Effector memory CD4-positive, alpha-beta T cell (primary cell): ENCODE data around the gene THOC6.

ENCODE experiments used
- DNase-seq, 3 donors: peaks; one replicate each; pipeline ENCODE4 v3.0.0-alpha.2; 2020
- H3K27ac ChIP-seq: 2 replicates; pipeline ENCODE4 v1.7.0; 2013; ENCODE audit warnings: mild to moderate bottlenecking, low read length, moderate library complexity; ENCODE audit not compliant: insufficient read depth, poor library complexity, severe bottlenecking
- H3K27me3 ChIP-seq: replicated peaks from 2 replicates; pipeline ENCODE4 v1.7.0; 2013; ENCODE audit warnings: mild to moderate bottlenecking, low read length; ENCODE audit not compliant: insufficient read depth, control insufficient read depth, poor library complexity, severe bottlenecking
- H3K36me3 ChIP-seq: 2 replicates; pipeline ENCODE4 v1.7.0; 2013; ENCODE audit warnings: mild to moderate bottlenecking, low read length, moderate library complexity; ENCODE audit not compliant: control insufficient read depth, insufficient read depth
- H3K4me1 ChIP-seq: 2 replicates; pipeline ENCODE4 v1.7.0; 2013; ENCODE audit warnings: low read length, mild to moderate bottlenecking; ENCODE audit not compliant: control insufficient read depth, insufficient read depth, poor library complexity, severe bottlenecking
- H3K4me3 ChIP-seq: 2 replicates; pipeline ENCODE4 v1.7.0; 2013; ENCODE audit warnings: low read length, low read depth, mild to moderate bottlenecking; ENCODE audit not compliant: insufficient read depth, poor library complexity, severe bottlenecking
- H3K9me3 ChIP-seq: 2 replicates; pipeline ENCODE4 v1.7.0; 2013; ENCODE audit warnings: mild to moderate bottlenecking, low read length, moderate library complexity; ENCODE audit not compliant: control insufficient read depth

The THOC6 gene

DNA sequence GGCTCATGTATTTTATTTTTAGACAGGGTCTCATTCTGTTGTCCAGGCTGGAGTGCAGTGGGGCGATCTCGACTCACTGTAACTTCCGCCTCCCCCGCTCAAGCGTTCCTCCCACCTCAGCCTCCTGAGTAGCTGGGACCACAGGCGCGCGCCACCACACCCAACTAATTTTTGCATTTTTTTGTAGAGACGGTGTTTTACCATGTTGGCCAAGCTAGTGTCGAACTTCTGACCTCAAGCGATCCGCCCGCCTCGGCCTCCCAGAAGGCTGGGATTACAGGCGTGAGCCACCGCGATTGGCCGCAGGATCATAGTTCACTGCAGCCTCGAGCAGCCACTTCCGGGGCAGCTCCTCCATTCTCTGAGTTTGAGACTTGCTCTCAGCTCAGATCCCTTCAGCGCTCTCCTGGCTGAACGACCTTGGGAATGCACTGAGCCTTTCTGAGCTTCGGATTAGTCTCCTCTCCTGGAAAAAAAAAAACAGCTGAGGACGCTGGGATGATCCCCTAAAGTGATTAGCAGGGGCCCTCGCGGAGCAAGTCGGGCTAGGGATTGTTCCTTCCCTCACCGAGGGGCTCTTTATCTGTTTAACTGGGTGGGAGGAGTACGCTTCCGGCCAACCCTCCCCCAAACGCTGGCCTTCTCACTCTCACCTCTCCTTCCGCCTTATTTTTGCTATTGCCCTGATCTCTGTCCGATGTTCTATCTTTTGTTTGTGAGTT is 42.5 kb upstream of the THOC6 start:
- H3K9me3 ChIP-seq, result no peaks in the 10 kb centered on the region
- no peaks in the 10 kb centered on the region for H3K27me3 ChIP-seq
- H3K27ac ChIP-seq, result peak overlapping the region; percentile 83

GRCh38 chr16:2981899-2982250 is 42.0 kb upstream of the THOC6 start:
- Histone ChIP-seq H3K27ac (no peak overlapping the region), H3K27me3 (no peaks in the 10 kb centered on the region), H3K4me3 (no peak overlapping the region), H3K9me3 (no peaks in the 10 kb centered on the region), H3K36me3 (no peaks in the 10 kb centered on the region), H3K4me1 (peaks cover 12% of the 10 kb centered on the region)
- no peak for DNase-seq

More for the DNA sequence above, 42.5 kb upstream of the THOC6 start:
- Histone ChIP-seq H3K4me1 (peaks cover 12% of the 10 kb centered on the region), H3K4me3 (no peak overlapping the region), H3K36me3 (no peaks in the 10 kb centered on the region)
- DNase-seq, result no peak

- Histone ChIP-seq H3K4me1 (peaks cover 12% of the 10 kb centered on the region), H3K27me3 (no peaks in the 10 kb centered on the region), H3K9me3 (no peaks in the 10 kb centered on the region), H3K27ac (no peak overlapping the region), H3K36me3 (no peaks in the 10 kb centered on the region), H3K4me3 (no peak overlapping the region)
- DNase-seq, result no peak
Measured at GRCh38 chr16:2982402-2982801, 41.4 kb upstream of the THOC6 start.

DNA sequence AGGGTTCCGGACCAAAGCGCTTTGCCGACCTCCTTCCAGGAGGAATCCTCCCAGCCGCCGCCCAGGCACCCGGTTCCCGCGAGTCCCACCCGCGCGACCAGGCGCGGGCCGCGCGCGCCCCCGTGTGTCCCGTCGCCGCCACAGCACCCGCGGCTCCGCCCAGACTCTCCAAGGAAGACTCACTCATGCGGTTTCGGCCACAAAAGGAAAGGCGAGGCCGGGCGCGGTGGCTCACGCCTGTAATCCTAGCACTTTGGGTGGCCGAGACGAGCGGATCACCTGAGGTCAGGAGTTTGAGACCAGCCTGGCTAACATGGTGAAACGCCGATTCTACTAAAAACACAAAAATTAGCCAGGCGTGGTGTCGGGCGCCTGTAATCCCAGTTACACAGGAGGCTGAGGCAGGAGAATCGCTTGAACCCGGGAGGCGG is 40.1 kb upstream of the THOC6 start:
- peak; percentile 29 to 56 (median 43) for DNase-seq
- no peaks in the 10 kb centered on the region for H3K36me3 ChIP-seq
- no peak overlapping the region for H3K4me3 ChIP-seq
- no peaks in the 10 kb centered on the region for H3K27me3 ChIP-seq
- H3K4me1 ChIP-seq, result peaks cover 12% of the 10 kb centered on the region
- no peak overlapping the region for H3K27ac ChIP-seq
- H3K9me3 ChIP-seq, result no peaks in the 10 kb centered on the region

- no peak overlapping the region for H3K4me3 ChIP-seq
- DNase-seq, result no peak
- H3K36me3 ChIP-seq, result no peaks in the 10 kb centered on the region
- H3K27me3 ChIP-seq, result no peaks in the 10 kb centered on the region
- H3K27ac ChIP-seq, result no peak overlapping the region
- H3K9me3 ChIP-seq, result no peaks in the 10 kb centered on the region
- peaks cover 5% of the 10 kb centered on the region for H3K4me1 ChIP-seq
Measured at GRCh38 chr16:2985462-2985861, 38.4 kb upstream of the THOC6 start.

DNA sequence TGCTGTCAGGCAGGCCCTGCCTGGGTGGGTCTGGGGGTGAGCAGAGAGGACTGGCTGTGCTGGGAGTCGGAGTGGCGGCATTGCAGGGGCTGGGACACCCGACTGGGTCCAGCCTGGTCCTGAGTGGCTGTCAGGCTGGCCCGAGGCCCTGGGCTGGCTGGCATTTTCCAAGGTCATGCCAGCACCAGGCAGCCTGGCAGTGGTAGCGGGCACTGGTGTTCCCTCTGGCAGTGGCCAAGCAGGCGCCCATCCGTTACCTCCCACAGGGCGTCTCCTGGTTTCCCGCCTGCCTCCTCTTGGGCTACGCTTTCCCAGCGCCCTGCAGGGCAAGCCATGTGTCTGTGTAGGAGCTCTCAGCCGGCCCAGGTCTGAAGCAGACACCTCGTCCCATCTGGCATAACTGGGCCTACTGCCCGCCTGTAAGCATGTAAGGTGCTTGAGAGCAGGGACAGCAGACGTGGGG is 37.9 kb upstream of the THOC6 start:
- peaks cover 5% of the 10 kb centered on the region for H3K4me1 ChIP-seq
- H3K36me3 ChIP-seq, result no peaks in the 10 kb centered on the region
- DNase-seq, result no peak
- no peaks in the 10 kb centered on the region for H3K27me3 ChIP-seq
- H3K27ac ChIP-seq, result no peak overlapping the region
- H3K4me3 ChIP-seq, result no peak overlapping the region
- H3K9me3 ChIP-seq, result no peaks in the 10 kb centered on the region

DNA sequence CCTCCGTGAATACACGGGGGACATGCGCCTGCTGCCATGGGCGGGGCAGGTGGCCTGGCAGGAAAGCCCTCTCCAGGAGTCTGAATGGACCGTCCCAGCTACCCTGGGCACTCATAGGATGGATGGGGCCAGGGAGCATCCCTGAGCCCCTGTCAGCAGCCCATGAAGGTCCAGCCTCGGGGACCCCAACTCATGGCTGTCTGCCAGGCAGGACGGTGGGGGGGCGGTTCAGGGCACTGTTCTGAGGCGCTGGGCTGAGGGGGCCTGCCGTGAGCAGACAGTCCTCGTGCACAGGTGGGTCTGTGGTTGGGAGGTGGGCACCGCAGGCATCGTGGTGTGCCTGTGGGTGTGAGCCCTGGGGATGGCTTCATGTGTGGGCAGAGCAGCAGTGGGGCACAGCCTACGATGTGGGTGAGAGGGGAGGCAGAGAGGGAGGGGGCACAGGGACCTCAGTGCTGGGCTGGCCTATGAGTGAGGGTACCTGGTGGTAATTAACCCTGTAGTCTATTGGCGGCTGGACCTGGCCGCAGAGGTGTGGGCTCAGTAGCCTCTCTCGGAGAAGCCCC is 37.1 kb upstream of the THOC6 start:
- H3K27me3 ChIP-seq, result no peaks in the 10 kb centered on the region
- H3K27ac ChIP-seq, result no peak overlapping the region
- H3K4me3 ChIP-seq, result no peak overlapping the region
- peaks cover 5% of the 10 kb centered on the region for H3K4me1 ChIP-seq
- no peaks in the 10 kb centered on the region for H3K36me3 ChIP-seq
- H3K9me3 ChIP-seq, result no peaks in the 10 kb centered on the region
- DNase-seq, result no peak

DNA sequence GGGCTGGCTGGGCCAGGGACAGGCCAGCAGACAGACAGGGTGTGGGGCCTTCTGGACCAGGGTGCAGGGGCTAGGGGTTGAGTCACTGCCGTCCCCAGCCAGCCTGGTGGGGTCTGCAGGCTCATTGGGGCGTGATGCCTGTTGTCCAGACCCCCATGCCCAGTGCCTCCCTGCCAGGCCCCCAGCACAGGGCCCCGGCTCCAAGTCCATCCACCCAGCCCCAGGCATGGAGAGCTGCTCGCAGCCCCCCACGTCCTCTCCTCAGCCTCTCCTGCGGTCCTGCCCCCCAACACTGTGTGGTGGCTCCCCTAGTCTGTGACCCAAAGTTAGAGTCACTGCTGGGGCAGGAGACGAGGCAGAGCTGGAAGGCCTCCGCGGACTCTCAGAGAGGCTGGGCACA is 36.5 kb upstream of the THOC6 start:
- no peak overlapping the region for H3K4me3 ChIP-seq
- no peaks in the 10 kb centered on the region for H3K27me3 ChIP-seq

GRCh38 chr16:2987833-2988232 is 36.0 kb upstream of the THOC6 start:
- Histone ChIP-seq H3K4me1 (peaks cover 5% of the 10 kb centered on the region), H3K27me3 (no peaks in the 10 kb centered on the region), H3K9me3 (no peaks in the 10 kb centered on the region), H3K36me3 (no peaks in the 10 kb centered on the region), H3K27ac (no peak overlapping the region), H3K4me3 (no peak overlapping the region)
- DNase-seq, result no peak

More for the DNA sequence above, 36.5 kb upstream of the THOC6 start:
- Histone ChIP-seq H3K36me3 (no peaks in the 10 kb centered on the region), H3K4me1 (peaks cover 5% of the 10 kb centered on the region), H3K9me3 (no peaks in the 10 kb centered on the region), H3K27ac (no peak overlapping the region)
- no peak for DNase-seq

- DNase-seq, result no peak
- no peaks in the 10 kb centered on the region for H3K36me3 ChIP-seq
- H3K27me3 ChIP-seq, result no peaks in the 10 kb centered on the region
- no peak overlapping the region for H3K27ac ChIP-seq
- H3K4me3 ChIP-seq, result no peak overlapping the region
- H3K4me1 ChIP-seq, result peaks cover 3% of the 10 kb centered on the region
- no peaks in the 10 kb centered on the region for H3K9me3 ChIP-seq
Measured at GRCh38 chr16:2988590-2989099, 35.2 kb upstream of the THOC6 start.
